ENCODE data around the gene RNU4-1. TPM values are rescaled to one million over a fixed set of nuclear protein-coding genes. Genes with fewer than 3 reads are reported as not detected.
A peak's percentile ranks its signal among the peaks of the same experiment; 100 is the strongest.
"Not testable (repeated sequence)": the region's sequence is repeated elsewhere in the genome, so short reads cannot be mapped to it uniquely, and the experiment has no call there.

RNU4-1 gene
- total RNA-seq, 1 experiment from 2014 or later = 2,759 TPM

- H3K4me3 Mint-ChIP-seq (ENCODE audit: low read depth, unreplicated experiment); BruUV-seq (replicated peaks); H3K36me3 Mint-ChIP-seq (ENCODE audit: insufficient read depth, unreplicated experiment); H3K4me1 Mint-ChIP-seq (ENCODE audit: low read depth, unreplicated experiment); H3K27ac Mint-ChIP-seq (ENCODE audit: unreplicated experiment); intact Hi-C loops (cut with micrococcal nuclease; ENCODE audit: unreplicated experiment): not testable (repeated sequence)
- H3K9me3 Mint-ChIP-seq (ENCODE audit: low read depth, unreplicated experiment) = peaks cover 15% of the 10 kb centered on the region
- peaks cover 18% of the 10 kb centered on the region for H3K27me3 Mint-ChIP-seq (ENCODE audit: unreplicated experiment)
- CTCF ChIA-PET = interaction anchor here (0.7 to 1.3 kb wide), 3 partner anchors 20 to 107 kb away, joined by 3 read pairs; no protein-coding TSS in a partner anchor
- DNase-seq = peak; percentile 86
- peak; percentile 66 for TF ChIP-seq CTCF (IDR thresholded peaks at IDR 0.05; ENCODE audit: unreplicated experiment)
Observed at GRCh38 chr12:120335447-120335846, 42.4 kb upstream of the RNU4-1 start.

- no TSS peak for BruUV-seq (replicated peaks)
- H3K4me3 Mint-ChIP-seq (ENCODE audit: low read depth, unreplicated experiment) = no peak overlapping the region
- no peak overlapping the region for H3K27ac Mint-ChIP-seq (ENCODE audit: unreplicated experiment)
- H3K27me3 Mint-ChIP-seq (ENCODE audit: unreplicated experiment) = peaks cover 6% of the 10 kb centered on the region
- no peak for TF ChIP-seq CTCF (IDR thresholded peaks at IDR 0.05; ENCODE audit: unreplicated experiment)
- no peaks in the 10 kb centered on the region for H3K4me1 Mint-ChIP-seq (ENCODE audit: low read depth, unreplicated experiment)
- no peak for DNase-seq
- no peaks in the 10 kb centered on the region for H3K36me3 Mint-ChIP-seq (ENCODE audit: insufficient read depth, unreplicated experiment)
- intact Hi-C loops (cut with micrococcal nuclease; ENCODE audit: unreplicated experiment) = no loop called here
- CTCF ChIA-PET = interaction anchor here (0.6 kb wide), 1 partner anchor 530 kb away, joined by 3 read pairs; no protein-coding TSS in a partner anchor
- peaks cover 8% of the 10 kb centered on the region for H3K9me3 Mint-ChIP-seq (ENCODE audit: low read depth, unreplicated experiment)
Observed at GRCh38 chr12:120332523-120332922, 39.5 kb upstream of the RNU4-1 start.

- H3K9me3 Mint-ChIP-seq (ENCODE audit: low read depth, unreplicated experiment) = peaks cover 5% of the 10 kb centered on the region
- no peaks in the 10 kb centered on the region for H3K36me3 Mint-ChIP-seq (ENCODE audit: insufficient read depth, unreplicated experiment)
- intact Hi-C loops (cut with micrococcal nuclease; ENCODE audit: unreplicated experiment) = no loop called here
- no peak overlapping the region for H3K4me3 Mint-ChIP-seq (ENCODE audit: low read depth, unreplicated experiment)
- H3K27me3 Mint-ChIP-seq (ENCODE audit: unreplicated experiment) = peaks cover 1% of the 10 kb centered on the region
- no peak for TF ChIP-seq CTCF (IDR thresholded peaks at IDR 0.05; ENCODE audit: unreplicated experiment)
- no TSS peak for BruUV-seq (replicated peaks)
- H3K4me1 Mint-ChIP-seq (ENCODE audit: low read depth, unreplicated experiment) = no peaks in the 10 kb centered on the region
- no peak overlapping the region for H3K27ac Mint-ChIP-seq (ENCODE audit: unreplicated experiment)
- no peak for DNase-seq
- CTCF ChIA-PET = no interaction called here
Observed at GRCh38 chr12:120332041-120332440, 39.0 kb upstream of the RNU4-1 start.

GRCh38 chr12:120331390-120331789 is 38.4 kb upstream of the RNU4-1 start:
- Mint-ChIP-seq H3K27ac (ENCODE audit: unreplicated experiment) (no peak overlapping the region), H3K36me3 (ENCODE audit: insufficient read depth, unreplicated experiment) (no peaks in the 10 kb centered on the region), H3K27me3 (ENCODE audit: unreplicated experiment) (no peaks in the 10 kb centered on the region), H3K4me3 (ENCODE audit: low read depth, unreplicated experiment) (no peak overlapping the region), H3K4me1 (ENCODE audit: low read depth, unreplicated experiment) (no peaks in the 10 kb centered on the region), H3K9me3 (ENCODE audit: low read depth, unreplicated experiment) (peaks cover 5% of the 10 kb centered on the region)
- no TSS peak for BruUV-seq (replicated peaks)
- CTCF ChIA-PET = no interaction called here
- TF ChIP-seq CTCF (IDR thresholded peaks at IDR 0.05; ENCODE audit: unreplicated experiment) = no peak
- DNase-seq = no peak
- intact Hi-C loops (cut with micrococcal nuclease; ENCODE audit: unreplicated experiment) = no loop called here

All from Calu3 (cell line).